HPDE6-E6E7 (cell line): ENCODE results near the gene SFT2D2.

ENCODE experiments used
- DNase-seq: peaks from one replicate; pipeline ENCODE4 v3.0.0; 2011; ENCODE audit warnings: missing footprints; ENCODE audit errors: extremely low spot score

The SFT2D2 gene

GRCh38 chr1:168265596-168265995 lies 39.8 kb downstream of the SFT2D2 start:
- DNase-seq, result no peak

- no peak for DNase-seq
These were observed 40.9 kb downstream of the SFT2D2 start for GRCh38 chr1:168266644-168267186.

- DNase-seq, result no peak
These were observed 45.8 kb downstream of the SFT2D2 start for GRCh38 chr1:168271636-168272035.

- no peak for DNase-seq
These were observed 47.8 kb downstream of the SFT2D2 start for GRCh38 chr1:168273575-168273974.

- no peak for DNase-seq
These were observed 53.4 kb downstream of the SFT2D2 start for GRCh38 chr1:168279253-168279652.

GRCh38 chr1:168280296-168280927 lies 54.6 kb downstream of the SFT2D2 start, which contains the start of gene TBX19:
TSS of gene TBX19 (plus strand) at chr1:168280877. CDS start at chr1:168281091, 214 bp downstream.
- DNase-seq, result no peak

- DNase-seq, result no peak
These were observed 56.0 kb downstream of the SFT2D2 start for GRCh38 chr1:168281603-168282325.

- no peak for DNase-seq
These were observed 59.7 kb downstream of the SFT2D2 start for GRCh38 chr1:168285521-168285790.

- no peak for DNase-seq
These were observed 60.4 kb downstream of the SFT2D2 start for GRCh38 chr1:168285971-168286927.

- DNase-seq, result peak; percentile 20
These were observed 61.4 kb downstream of the SFT2D2 start for GRCh38 chr1:168287237-168287664.

GRCh38 chr1:168288311-168289052 lies 62.7 kb downstream of the SFT2D2 start:
- no peak for DNase-seq

GRCh38 chr1:168291222-168291837 lies 65.5 kb downstream of the SFT2D2 start:
- no peak for DNase-seq

GRCh38 chr1:168293356-168293755 lies 67.6 kb downstream of the SFT2D2 start:
- DNase-seq, result no peak

- no peak for DNase-seq
These were observed 69.8 kb downstream of the SFT2D2 start for GRCh38 chr1:168295411-168296114.

GRCh38 chr1:168297019-168297730 lies 71.4 kb downstream of the SFT2D2 start:
- no peak for DNase-seq

GRCh38 chr1:168298446-168298845 lies 72.6 kb downstream of the SFT2D2 start:
- no peak for DNase-seq

- DNase-seq, result no peak
These were observed 74.8 kb downstream of the SFT2D2 start for GRCh38 chr1:168300626-168301025.

- peak; percentile 80 for DNase-seq
These were observed 76.0 kb downstream of the SFT2D2 start for GRCh38 chr1:168301664-168302320.
